GM12874 (cell line): ENCODE measurements around the gene STEAP3.

Experiments
- CTCF ChIP-seq: IDR thresholded peaks from 2 replicates; pipeline ENCODE4 v1.5.1; 2011; ENCODE audit warnings: low read depth, mild to moderate bottlenecking, control low read depth, low read length, moderate library complexity; ENCODE audit not compliant: insufficient read depth

Gene STEAP3

GRCh38 chr2:119293254-119293653 is 69.6 kb downstream of the STEAP3 start:
- no peak for TF ChIP-seq CTCF

- no peak for TF ChIP-seq CTCF
These were observed 70.3 kb downstream of the STEAP3 start for GRCh38 chr2:119293900-119294299.

- no peak for TF ChIP-seq CTCF
These were observed 71.0 kb downstream of the STEAP3 start for GRCh38 chr2:119294671-119295070.

GRCh38 chr2:119295688-119296375 is 72.2 kb downstream of the STEAP3 start:
- TF ChIP-seq CTCF, result no peak

GRCh38 chr2:119301413-119301812 is 77.8 kb downstream of the STEAP3 start:
- TF ChIP-seq CTCF, result no peak

GRCh38 chr2:119304847-119305246 is 81.2 kb downstream of the STEAP3 start:
- TF ChIP-seq CTCF, result no peak

GRCh38 chr2:119305497-119306195 is 82.0 kb downstream of the STEAP3 start:
- TF ChIP-seq CTCF, result no peak
